GM12878 (cell line): ENCODE measurements around the gene OR56A1. TPM values are rescaled to one million over a fixed set of nuclear protein-coding genes. Genes with fewer than 3 reads are reported as not detected.

ENCODE experiments used
- ATAC-seq: fragments of 200-7000 bp; cut with Tn5 transposase; 3 replicates; pipeline ENCODE4 v1.9.1; 2020; ENCODE audit warnings: mild to moderate bottlenecking, moderate library complexity
- BruUV-seq: library from RNA; stranded (reverse); fragments of 400-500 nt; replicated peaks from 2 replicates; lab custom pipeline; 2021; lab: Mats Ljungman, UMichigan
- CTCF ChIA-PET: fragments of 300-600 bp; sonication (Branson Sonifier 250); formaldehyde crosslinking; extraction: SDS; loops from one replicate; lab custom pipeline; 2021; ENCODE audit warnings: inconsistent platforms; lab: Yijun Ruan, JAX
- POLR2A ChIA-PET: fragments of 350-600 bp; formaldehyde crosslinking; extraction: SDS; loops from one replicate; lab custom pipeline; 2021; ENCODE audit warnings: inconsistent platforms; lab: Charles Lee
- RAD21 ChIA-PET: fragments of 300-600 bp; sonication (Branson Sonifier 250); formaldehyde crosslinking; loops from one replicate; lab custom pipeline; 2023; ENCODE audit warnings: antibody characterized with exemption; ENCODE audit not compliant: unreplicated experiment; lab: Charles Lee
- SMC1A ChIA-PET: fragments of 300-600 bp; sonication (Branson Sonifier 250); formaldehyde crosslinking; loops from one replicate; lab custom pipeline; 2023; ENCODE audit not compliant: unreplicated experiment, uncharacterized antibody; lab: Charles Lee
- DNase-seq: peaks from one replicate; pipeline ENCODE4 v3.0.0-alpha.2; 2011; ENCODE audit warnings: low read depth, low spot score
- FAIRE-seq: peaks from 3 replicates; lab custom pipeline; 2011; peaks lifted over from hg19 to GRCh38; lab: Jason Lieb, UNC
- H2AFZ ChIP-seq: 2 replicates; pipeline ENCODE4 v1.6.0; 2011; ENCODE audit warnings: low read depth, low read length, control low read depth; ENCODE audit not compliant: control insufficient read depth
- H3K27ac ChIP-seq: 2 replicates; pipeline ENCODE4 v1.5.1; 2011; ENCODE audit warnings: control low read depth; ENCODE audit not compliant: control insufficient read depth, insufficient read depth
- H3K27me3 ChIP-seq, 2 experiments: replicated peaks in 1 of 2; 2 replicates each; pipeline versions ENCODE4 v1.6.0 to v1.6.1; 2011; ENCODE audit warnings: low read length in 1 of 2; ENCODE audit not compliant: control insufficient read depth in 2 of 2, insufficient read depth in 2 of 2
- H3K36me3 ChIP-seq, 2 experiments: 2 replicates each; pipeline ENCODE4 v1.5.1; 2011; ENCODE audit warnings: low read length in 1 of 2; ENCODE audit not compliant: control insufficient read depth in 2 of 2, insufficient read depth in 2 of 2
- H3K4me1 ChIP-seq: 2 replicates; pipeline ENCODE4 v1.6.1; 2011; ENCODE audit warnings: mild to moderate bottlenecking, low read length, moderate library complexity, mixed read lengths; ENCODE audit not compliant: control insufficient read depth, insufficient read depth
- H3K4me2 ChIP-seq: 2 replicates; pipeline ENCODE4 v1.6.0; 2011; ENCODE audit warnings: control low read depth; ENCODE audit not compliant: control insufficient read depth, insufficient read depth
- H3K4me3 ChIP-seq: fragments of 200-600 bp; sonication (generic); 2 replicates; pipeline ENCODE4 v1.5.1; 2016
- H3K79me2 ChIP-seq: 2 replicates; pipeline ENCODE4 v1.6.0; 2011; ENCODE audit warnings: low read length; ENCODE audit not compliant: control insufficient read depth, insufficient read depth
- H3K9ac ChIP-seq: 2 replicates; pipeline ENCODE4 v1.8.0; 2011; ENCODE audit warnings: low read length, control low read depth, mixed read lengths; ENCODE audit not compliant: control insufficient read depth, insufficient read depth
- H3K9me3 ChIP-seq: replicated peaks from 3 replicates; pipeline ENCODE4 v1.5.1; 2011; ENCODE audit warnings: mild to moderate bottlenecking, low read length; ENCODE audit not compliant: control insufficient read depth, insufficient read depth
- H4K20me1 ChIP-seq: 2 replicates; pipeline ENCODE4 v1.6.0; 2011; ENCODE audit not compliant: control insufficient read depth, insufficient read depth
- BMI1 ChIP-seq: fragments of 450-650 bp; IDR thresholded peaks from 2 replicates; pipeline ENCODE4 v1.6.1; 2016; ENCODE audit warnings: mild to moderate bottlenecking, moderate library complexity, borderline replicate concordance
- CBX3 ChIP-seq: fragments of 200-600 bp; sonication (generic); IDR thresholded peaks from 2 replicates; pipeline ENCODE4 v1.6.1; 2016; ENCODE audit warnings: low read depth, borderline replicate concordance
- CEBPB ChIP-seq, 2 experiments: fragments of 150-350 bp in 1 of 2; IDR thresholded peaks; 2 replicates each; pipeline ENCODE4 v1.6.1; 2012 to 2014; ENCODE audit warnings: low read depth in 2 of 2, low read length in 2 of 2, borderline replicate concordance in 1 of 2, inconsistent platforms in 1 of 2
- CREB1 ChIP-seq: IDR thresholded peaks from 2 replicates; pipeline ENCODE4 v1.6.1; 2012; ENCODE audit warnings: low read depth, mild to moderate bottlenecking, inconsistent platforms
- MEF2A ChIP-seq: IDR thresholded peaks from 2 replicates; pipeline ENCODE4 v1.6.1; 2011; ENCODE audit warnings: low read depth, mild to moderate bottlenecking, low read length, moderate library complexity; ENCODE audit not compliant: insufficient read depth
- MEF2B ChIP-seq: fragments of 450-650 bp; IDR thresholded peaks from 2 replicates; pipeline ENCODE4 v1.6.1; 2018; ENCODE audit warnings: mild to moderate bottlenecking, moderate library complexity; ENCODE audit not compliant: partially characterized antibody, poor library complexity, severe bottlenecking
- PML ChIP-seq: IDR thresholded peaks from 2 replicates; pipeline ENCODE4 v1.6.1; 2012; ENCODE audit warnings: low read length, inconsistent platforms
- POLR2A ChIP-seq: IDR thresholded peaks from 2 replicates; pipeline ENCODE4 v1.6.1; 2011; ENCODE audit warnings: low read depth, mild to moderate bottlenecking, low read length
- RFX5 ChIP-seq: IDR thresholded peaks from 2 replicates; pipeline ENCODE4 v1.6.1; 2011; ENCODE audit warnings: low read depth, low read length, improper control_type of control experiment
- SIN3A ChIP-seq: IDR thresholded peaks from 2 replicates; pipeline ENCODE4 v1.6.1; 2012; ENCODE audit warnings: low read depth, low read length, improper control_type of control experiment
- SIX5 ChIP-seq: IDR thresholded peaks from 2 replicates; pipeline ENCODE4 v1.6.1; 2011; ENCODE audit warnings: mild to moderate bottlenecking, low read depth, low read length, moderate library complexity; ENCODE audit not compliant: severe bottlenecking
- YY1 ChIP-seq: IDR thresholded peaks from 2 replicates; pipeline ENCODE4 v1.6.1; 2011; ENCODE audit warnings: low read depth, mild to moderate bottlenecking, low read length
- ZNF207 ChIP-seq: fragments of 450-650 bp; IDR thresholded peaks from 2 replicates; pipeline ENCODE4 v1.6.1; 2014; ENCODE audit warnings: antibody characterized with exemption, mild to moderate bottlenecking, borderline replicate concordance
- WGBS: methylation state at CpG from one replicate; pipeline ENCODE4 v1.1.6; 2016; ENCODE audit warnings: low lambda C conversion rate; ENCODE audit not compliant: insufficient replicate concordance, insufficient coverage; ENCODE audit errors: missing lambda C conversion rate; 5-methylcytosine and 5-hydroxymethylcytosine counted together
- in situ Hi-C: fragments of 300-500 bp; cut with MboI; formaldehyde crosslinking; loops from 9 replicates; pipeline ENCODE4 v1.14.3; 2018; ENCODE audit warnings: mixed read lengths
- intact Hi-C: fragments of 100-400 bp; cut with micrococcal nuclease; formaldehyde crosslinking; loops from one replicate; pipeline ENCODE4 v1.14.2; 2022; ENCODE audit not compliant: unreplicated experiment
- polyA plus RNA-seq, 11 experiments: library from polyadenylated mRNA; depleted of rRNA in 4 of 11; unstranded in 6 of 11; stranded (reverse) in 5 of 11; fragments of >200 nt; fragmentation: Nextera tagmentation in 4 of 11; fragmentation: Illumina TruSeq in 1 of 11; extraction: Ambion mirVana in 4 of 11; extraction: Trizol in 1 of 11; gene quantifications; 1 replicate in 1 of 11; 2 replicates in 10 of 11; pipeline versions ENCODE4 v1.2.1 to v1.2.3, GENCODE V29; 2011 to 2016; ENCODE audit warnings: inconsistent platforms in 2 of 11, missing spikeins in 2 of 11, low read depth in 1 of 11
- total RNA-seq, 4 experiments: library from RNA; depleted of rRNA in 3 of 4; stranded (reverse); fragments of >200 nt in 3 of 4; fragmentation: Illumina TruSeq in 1 of 4; extraction: Trizol in 1 of 4; gene quantifications; 2 replicates each; pipeline versions ENCODE4 v1.2.1 to v1.2.3, GENCODE V29; 2013 to 2021
- TF ChIP-seq, protein P1 (sequence below): fragments of 450-650 bp; IDR thresholded peaks from 2 replicates; pipeline ENCODE4 v1.6.1; 2017; ENCODE audit warnings: mild to moderate bottlenecking, low read depth, inconsistent platforms; ENCODE audit not compliant: poor library complexity, severe bottlenecking
- TF ChIP-seq, protein P2 (sequence below): fragments of 450-650 bp; IDR thresholded peaks from 2 replicates; pipeline ENCODE4 v1.6.1; 2017; ENCODE audit warnings: antibody characterized with exemption, mild to moderate bottlenecking, moderate library complexity
- TF ChIP-seq, protein P3 (sequence below): fragments of 450-650 bp; IDR thresholded peaks from 2 replicates; pipeline ENCODE4 v1.6.1; 2017; ENCODE audit warnings: borderline replicate concordance
- TF ChIP-seq, protein P4 (sequence below): fragments of 450-650 bp; conservative IDR thresholded peaks from 2 replicates; pipeline ENCODE4 v1.6.1; 2017; ENCODE audit warnings: mild to moderate bottlenecking, moderate library complexity

Gene OR56A1
- total and polyA plus RNA-seq, 10 of the 15 experiments (the other 5 are each of a cell fraction or from before 2014, with no cell fraction given), result not detected

DNA sequence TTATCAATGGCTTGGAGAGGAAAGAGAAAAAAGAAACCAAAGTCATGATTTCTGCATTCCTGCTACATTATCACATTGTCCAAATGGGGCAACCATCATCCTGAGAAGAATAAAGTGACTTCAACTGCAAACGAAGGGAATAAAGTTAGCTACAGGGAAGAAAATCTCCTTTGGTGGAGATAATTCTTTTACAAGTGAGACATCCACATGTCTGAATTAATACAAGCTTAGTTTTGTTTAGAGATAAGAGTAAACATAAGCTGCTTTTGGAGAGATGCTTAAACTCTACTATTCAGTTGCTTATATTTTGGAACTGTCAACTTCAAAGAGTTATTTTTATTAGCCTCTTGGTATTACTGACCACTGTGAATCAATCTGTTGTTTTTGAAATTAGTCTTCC is 43.7 kb downstream of the OR56A1 start, which contains the start of gene OR52L1:
Gene OR52L1 (minus strand): TSS at position 101 of the 400 bp plus-strand sequence. CDS start 55 bp downstream, at position 46.
- no peak within 1 kb of the TSS for H2AFZ ChIP-seq
- no peak for FAIRE-seq
- no peaks in the 10 kb centered on the region for H3K4me1 ChIP-seq
- ChIA-PET POLR2A (no interaction called here), CTCF (no interaction called here), RAD21 (no interaction called here), SMC1A (no interaction called here)
- intact Hi-C loops, result no loop called here
- no TSS peak for BruUV-seq
- H3K36me3 ChIP-seq, result no peaks in the 10 kb centered on the region
- H3K27ac ChIP-seq, result no peak within 1 kb of the TSS
- TF ChIP-seq, protein P1, sequence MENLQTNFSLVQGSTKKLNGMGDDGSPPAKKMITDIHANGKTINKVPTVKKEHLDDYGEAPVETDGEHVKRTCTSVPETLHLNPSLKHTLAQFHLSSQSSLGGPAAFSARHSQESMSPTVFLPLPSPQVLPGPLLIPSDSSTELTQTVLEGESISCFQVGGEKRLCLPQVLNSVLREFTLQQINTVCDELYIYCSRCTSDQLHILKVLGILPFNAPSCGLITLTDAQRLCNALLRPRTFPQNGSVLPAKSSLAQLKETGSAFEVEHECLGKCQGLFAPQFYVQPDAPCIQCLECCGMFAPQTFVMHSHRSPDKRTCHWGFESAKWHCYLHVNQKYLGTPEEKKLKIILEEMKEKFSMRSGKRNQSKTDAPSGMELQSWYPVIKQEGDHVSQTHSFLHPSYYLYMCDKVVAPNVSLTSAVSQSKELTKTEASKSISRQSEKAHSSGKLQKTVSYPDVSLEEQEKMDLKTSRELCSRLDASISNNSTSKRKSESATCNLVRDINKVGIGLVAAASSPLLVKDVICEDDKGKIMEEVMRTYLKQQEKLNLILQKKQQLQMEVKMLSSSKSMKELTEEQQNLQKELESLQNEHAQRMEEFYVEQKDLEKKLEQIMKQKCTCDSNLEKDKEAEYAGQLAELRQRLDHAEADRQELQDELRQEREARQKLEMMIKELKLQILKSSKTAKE, result no peak
- TF ChIP-seq BMI1 (no peak), SIX5 (no peak), CREB1 (no peak), MEF2B (no peak), CEBPB (IDR thresholded peaks at IDR 0.05; ENCODE audit: borderline replicate concordance in 1 of 2, low read depth in 2 of 2, low read length in 2 of 2) (no peak), CBX3 (no peak), YY1 (no peak), RFX5 (no peak), PML (no peak), POLR2A (no peak), ZNF207 (no peak), SIN3A (no peak), MEF2A (no peak)
- TF ChIP-seq, protein P2, sequence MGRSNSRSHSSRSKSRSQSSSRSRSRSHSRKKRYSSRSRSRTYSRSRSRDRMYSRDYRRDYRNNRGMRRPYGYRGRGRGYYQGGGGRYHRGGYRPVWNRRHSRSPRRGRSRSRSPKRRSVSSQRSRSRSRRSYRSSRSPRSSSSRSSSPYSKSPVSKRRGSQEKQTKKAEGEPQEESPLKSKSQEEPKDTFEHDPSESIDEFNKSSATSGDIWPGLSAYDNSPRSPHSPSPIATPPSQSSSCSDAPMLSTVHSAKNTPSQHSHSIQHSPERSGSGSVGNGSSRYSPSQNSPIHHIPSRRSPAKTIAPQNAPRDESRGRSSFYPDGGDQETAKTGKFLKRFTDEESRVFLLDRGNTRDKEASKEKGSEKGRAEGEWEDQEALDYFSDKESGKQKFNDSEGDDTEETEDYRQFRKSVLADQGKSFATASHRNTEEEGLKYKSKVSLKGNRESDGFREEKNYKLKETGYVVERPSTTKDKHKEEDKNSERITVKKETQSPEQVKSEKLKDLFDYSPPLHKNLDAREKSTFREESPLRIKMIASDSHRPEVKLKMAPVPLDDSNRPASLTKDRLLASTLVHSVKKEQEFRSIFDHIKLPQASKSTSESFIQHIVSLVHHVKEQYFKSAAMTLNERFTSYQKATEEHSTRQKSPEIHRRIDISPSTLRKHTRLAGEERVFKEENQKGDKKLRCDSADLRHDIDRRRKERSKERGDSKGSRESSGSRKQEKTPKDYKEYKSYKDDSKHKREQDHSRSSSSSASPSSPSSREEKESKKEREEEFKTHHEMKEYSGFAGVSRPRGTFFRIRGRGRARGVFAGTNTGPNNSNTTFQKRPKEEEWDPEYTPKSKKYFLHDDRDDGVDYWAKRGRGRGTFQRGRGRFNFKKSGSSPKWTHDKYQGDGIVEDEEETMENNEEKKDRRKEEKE, result no peak
- TF ChIP-seq, protein P3, sequence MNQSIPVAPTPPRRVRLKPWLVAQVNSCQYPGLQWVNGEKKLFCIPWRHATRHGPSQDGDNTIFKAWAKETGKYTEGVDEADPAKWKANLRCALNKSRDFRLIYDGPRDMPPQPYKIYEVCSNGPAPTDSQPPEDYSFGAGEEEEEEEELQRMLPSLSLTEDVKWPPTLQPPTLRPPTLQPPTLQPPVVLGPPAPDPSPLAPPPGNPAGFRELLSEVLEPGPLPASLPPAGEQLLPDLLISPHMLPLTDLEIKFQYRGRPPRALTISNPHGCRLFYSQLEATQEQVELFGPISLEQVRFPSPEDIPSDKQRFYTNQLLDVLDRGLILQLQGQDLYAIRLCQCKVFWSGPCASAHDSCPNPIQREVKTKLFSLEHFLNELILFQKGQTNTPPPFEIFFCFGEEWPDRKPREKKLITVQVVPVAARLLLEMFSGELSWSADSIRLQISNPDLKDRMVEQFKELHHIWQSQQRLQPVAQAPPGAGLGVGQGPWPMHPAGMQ, result no peak
- TF ChIP-seq, protein P4, sequence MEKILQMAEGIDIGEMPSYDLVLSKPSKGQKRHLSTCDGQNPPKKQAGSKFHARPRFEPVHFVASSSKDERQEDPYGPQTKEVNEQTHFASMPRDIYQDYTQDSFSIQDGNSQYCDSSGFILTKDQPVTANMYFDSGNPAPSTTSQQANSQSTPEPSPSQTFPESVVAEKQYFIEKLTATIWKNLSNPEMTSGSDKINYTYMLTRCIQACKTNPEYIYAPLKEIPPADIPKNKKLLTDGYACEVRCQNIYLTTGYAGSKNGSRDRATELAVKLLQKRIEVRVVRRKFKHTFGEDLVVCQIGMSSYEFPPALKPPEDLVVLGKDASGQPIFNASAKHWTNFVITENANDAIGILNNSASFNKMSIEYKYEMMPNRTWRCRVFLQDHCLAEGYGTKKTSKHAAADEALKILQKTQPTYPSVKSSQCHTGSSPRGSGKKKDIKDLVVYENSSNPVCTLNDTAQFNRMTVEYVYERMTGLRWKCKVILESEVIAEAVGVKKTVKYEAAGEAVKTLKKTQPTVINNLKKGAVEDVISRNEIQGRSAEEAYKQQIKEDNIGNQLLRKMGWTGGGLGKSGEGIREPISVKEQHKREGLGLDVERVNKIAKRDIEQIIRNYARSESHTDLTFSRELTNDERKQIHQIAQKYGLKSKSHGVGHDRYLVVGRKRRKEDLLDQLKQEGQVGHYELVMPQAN, result no peak
- no peak for ATAC-seq
- no peaks in the 10 kb centered on the region for H3K9me3 ChIP-seq
- in situ Hi-C loops, result no loop called here
- no peak for DNase-seq
- H3K4me2 ChIP-seq, result no peak within 1 kb of the TSS
- H3K79me2 ChIP-seq, result no peaks in the 10 kb centered on the region
- H3K9ac ChIP-seq, result no peak within 1 kb of the TSS
- 0% methylated on average over 1 of the region's 1 CpG for WGBS
- no peak within 1 kb of the TSS for H3K4me3 ChIP-seq
- no peaks in the 10 kb centered on the region for H4K20me1 ChIP-seq
- no peaks in the 10 kb centered on the region for H3K27me3 ChIP-seq
